ENCODE data around the gene CCDC34.

CCDC34 gene

GRCh38 chr11:27312110-27312509, 50.9 kb downstream of the CCDC34 start:
- H4K20me1 ChIP-seq (ENCODE audit: insufficient read depth, low read length, poor library complexity, severe bottlenecking) = no peaks in the 10 kb centered on the region
- H3K79me2 ChIP-seq (ENCODE audit: insufficient read depth, low read length) = no peaks in the 10 kb centered on the region
- H3K27me3 ChIP-seq (ENCODE audit: insufficient read depth, low read length, poor library complexity, severe bottlenecking) = no peaks in the 10 kb centered on the region
- no peak overlapping the region for H3K4me2 ChIP-seq (ENCODE audit: low read depth, low read length, poor library complexity, severe bottlenecking)
- H3F3A ChIP-seq (ENCODE audit: low read depth) = no peaks in the 10 kb centered on the region
- H3K9ac ChIP-seq (ENCODE audit: low read depth, low read length, poor library complexity, severe bottlenecking) = no peak overlapping the region
- H3K9me2 ChIP-seq (replicated peaks; ENCODE audit: low read depth, low read length) = no peaks in the 10 kb centered on the region
- no peaks in the 10 kb centered on the region for H3K4me1 ChIP-seq (ENCODE audit: insufficient read depth, low read length, poor library complexity, severe bottlenecking)
- TF ChIP-seq CTCF (conservative IDR thresholded peaks at IDR 0.05; ENCODE audit: low read length) = no peak
- no peak for TF ChIP-seq EZH2phosphoT487 (IDR thresholded peaks at IDR 0.05; ENCODE audit: borderline replicate concordance)
- H2AFZ ChIP-seq (ENCODE audit: low read length) = no peak overlapping the region
- no peak overlapping the region for H3K4me3 ChIP-seq (ENCODE audit: low read length, poor library complexity, severe bottlenecking)
- H3K9me3 ChIP-seq (ENCODE audit: insufficient read depth, low read depth, low read length) = no peaks in the 10 kb centered on the region
- H3K36me3 ChIP-seq (ENCODE audit: insufficient read depth, low read length) = no peaks in the 10 kb centered on the region

GRCh38 chr11:27310707-27311106, 52.3 kb downstream of the CCDC34 start:
- no peak overlapping the region for H3K4me3 ChIP-seq (ENCODE audit: low read length, poor library complexity, severe bottlenecking)
- no peaks in the 10 kb centered on the region for H3K27me3 ChIP-seq (ENCODE audit: insufficient read depth, low read length, poor library complexity, severe bottlenecking)
- H4K20me1 ChIP-seq (ENCODE audit: insufficient read depth, low read length, poor library complexity, severe bottlenecking) = no peaks in the 10 kb centered on the region
- TF ChIP-seq EZH2phosphoT487 (IDR thresholded peaks at IDR 0.05; ENCODE audit: borderline replicate concordance) (no peak), CTCF (conservative IDR thresholded peaks at IDR 0.05; ENCODE audit: low read length) (no peak)
- H3F3A ChIP-seq (ENCODE audit: low read depth) = no peaks in the 10 kb centered on the region
- no peaks in the 10 kb centered on the region for H3K9me3 ChIP-seq (ENCODE audit: insufficient read depth, low read depth, low read length)
- no peaks in the 10 kb centered on the region for H3K79me2 ChIP-seq (ENCODE audit: insufficient read depth, low read length)
- no peaks in the 10 kb centered on the region for H3K4me1 ChIP-seq (ENCODE audit: insufficient read depth, low read length, poor library complexity, severe bottlenecking)
- no peak overlapping the region for H3K9ac ChIP-seq (ENCODE audit: low read depth, low read length, poor library complexity, severe bottlenecking)
- H2AFZ ChIP-seq (ENCODE audit: low read length) = no peak overlapping the region
- H3K36me3 ChIP-seq (ENCODE audit: insufficient read depth, low read length) = no peaks in the 10 kb centered on the region
- H3K9me2 ChIP-seq (replicated peaks; ENCODE audit: low read depth, low read length) = no peaks in the 10 kb centered on the region
- H3K4me2 ChIP-seq (ENCODE audit: low read depth, low read length, poor library complexity, severe bottlenecking) = no peak overlapping the region

GRCh38 chr11:27310182-27310581, 52.8 kb downstream of the CCDC34 start:
- Histone ChIP-seq H3K36me3 (ENCODE audit: insufficient read depth, low read length) (no peaks in the 10 kb centered on the region), H3K79me2 (ENCODE audit: insufficient read depth, low read length) (no peaks in the 10 kb centered on the region), H3K4me3 (ENCODE audit: low read length, poor library complexity, severe bottlenecking) (no peak overlapping the region), H3K9me3 (ENCODE audit: insufficient read depth, low read depth, low read length) (no peaks in the 10 kb centered on the region), H3K9me2 (replicated peaks; ENCODE audit: low read depth, low read length) (no peaks in the 10 kb centered on the region), H2AFZ (ENCODE audit: low read length) (no peak overlapping the region), H3F3A (ENCODE audit: low read depth) (no peaks in the 10 kb centered on the region), H3K9ac (ENCODE audit: low read depth, low read length, poor library complexity, severe bottlenecking) (no peak overlapping the region), H4K20me1 (ENCODE audit: insufficient read depth, low read length, poor library complexity, severe bottlenecking) (no peaks in the 10 kb centered on the region), H3K4me2 (ENCODE audit: low read depth, low read length, poor library complexity, severe bottlenecking) (no peak overlapping the region), H3K4me1 (ENCODE audit: insufficient read depth, low read length, poor library complexity, severe bottlenecking) (no peaks in the 10 kb centered on the region), H3K27me3 (ENCODE audit: insufficient read depth, low read length, poor library complexity, severe bottlenecking) (no peaks in the 10 kb centered on the region)
- TF ChIP-seq EZH2phosphoT487 (IDR thresholded peaks at IDR 0.05; ENCODE audit: borderline replicate concordance) (no peak), CTCF (conservative IDR thresholded peaks at IDR 0.05; ENCODE audit: low read length) (no peak)
